ENCODE results near the gene PLOD3.

PLOD3 gene

GRCh38 chr7:101179713-101180112, 37.7 kb downstream of the PLOD3 start:
- no peaks in the 10 kb centered on the region for H3K79me2 ChIP-seq (ENCODE audit: insufficient read depth, low read length)
- no peak overlapping the region for H3K27ac ChIP-seq (ENCODE audit: low read depth, low read length)
- H3F3A ChIP-seq (ENCODE audit: insufficient read depth) = no peaks in the 10 kb centered on the region
- H3K9me3 ChIP-seq (ENCODE audit: insufficient read depth, low read length) = no peaks in the 10 kb centered on the region
- no peaks in the 10 kb centered on the region for H3K27me3 ChIP-seq (ENCODE audit: low read length)
- H3K36me3 ChIP-seq (ENCODE audit: low read length) = no peaks in the 10 kb centered on the region
- no peak overlapping the region for H3K9ac ChIP-seq (ENCODE audit: low read length)
- H3K9me2 ChIP-seq (replicated peaks; ENCODE audit: insufficient read depth, low read length) = no peaks in the 10 kb centered on the region
- no peak for TF ChIP-seq CTCF (IDR thresholded peaks at IDR 0.05; ENCODE audit: insufficient read depth, low read length, poor library complexity, severe bottlenecking)
- no peak for TF ChIP-seq EZH2phosphoT487 (conservative IDR thresholded peaks at IDR 0.05; ENCODE audit: low read length)
- H2AFZ ChIP-seq (ENCODE audit: low read depth, low read length, severe bottlenecking) = no peak overlapping the region
- no peak overlapping the region for H3K4me2 ChIP-seq (ENCODE audit: low read depth, low read length, poor library complexity, severe bottlenecking)
- no peaks in the 10 kb centered on the region for H4K20me1 ChIP-seq (ENCODE audit: low read depth, low read length)
- H3K4me3 ChIP-seq (ENCODE audit: insufficient read depth, low read length, poor library complexity, severe bottlenecking) = no peak overlapping the region

DNA sequence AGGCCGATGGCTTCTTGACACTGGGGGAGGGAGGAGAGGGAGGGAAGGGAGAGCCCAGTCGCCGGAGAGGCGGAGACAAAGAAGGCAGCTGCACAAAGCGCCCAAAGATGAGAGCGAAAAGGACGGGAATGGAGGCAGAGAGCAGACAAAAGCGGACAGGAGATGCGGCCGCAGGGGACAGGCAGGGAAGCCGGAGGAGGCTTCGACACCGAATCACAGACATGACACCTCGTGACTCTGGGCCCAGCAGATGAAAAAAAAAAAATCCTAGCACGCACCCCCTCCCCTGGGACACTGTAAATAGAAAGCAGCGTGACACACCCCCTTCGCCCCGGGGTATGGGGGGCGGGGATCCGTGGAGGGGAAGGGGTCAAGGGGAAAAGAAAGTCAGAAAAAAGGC, 38.3 kb downstream of the PLOD3 start:
- Histone ChIP-seq H3K4me2 (ENCODE audit: low read depth, low read length, poor library complexity, severe bottlenecking) (no peak overlapping the region), H3F3A (ENCODE audit: insufficient read depth) (no peaks in the 10 kb centered on the region), H3K9ac (ENCODE audit: low read length) (no peak overlapping the region), H2AFZ (ENCODE audit: low read depth, low read length, severe bottlenecking) (no peak overlapping the region), H3K79me2 (ENCODE audit: insufficient read depth, low read length) (no peaks in the 10 kb centered on the region), H3K27ac (ENCODE audit: low read depth, low read length) (no peak overlapping the region), H3K4me3 (ENCODE audit: insufficient read depth, low read length, poor library complexity, severe bottlenecking) (no peak overlapping the region), H4K20me1 (ENCODE audit: low read depth, low read length) (no peaks in the 10 kb centered on the region), H3K36me3 (ENCODE audit: low read length) (no peaks in the 10 kb centered on the region), H3K9me2 (replicated peaks; ENCODE audit: insufficient read depth, low read length) (no peaks in the 10 kb centered on the region), H3K9me3 (ENCODE audit: insufficient read depth, low read length) (no peaks in the 10 kb centered on the region), H3K27me3 (ENCODE audit: low read length) (no peaks in the 10 kb centered on the region)
- TF ChIP-seq EZH2phosphoT487 (conservative IDR thresholded peaks at IDR 0.05; ENCODE audit: low read length) = no peak
- TF ChIP-seq CTCF (IDR thresholded peaks at IDR 0.05; ENCODE audit: insufficient read depth, low read length, poor library complexity, severe bottlenecking) = no peak

- Histone ChIP-seq H3K9me3 (ENCODE audit: insufficient read depth, low read length) (no peaks in the 10 kb centered on the region), H4K20me1 (ENCODE audit: low read depth, low read length) (no peaks in the 10 kb centered on the region), H3K4me3 (ENCODE audit: insufficient read depth, low read length, poor library complexity, severe bottlenecking) (no peak overlapping the region), H3K79me2 (ENCODE audit: insufficient read depth, low read length) (no peaks in the 10 kb centered on the region), H3K4me2 (ENCODE audit: low read depth, low read length, poor library complexity, severe bottlenecking) (no peak overlapping the region), H3K36me3 (ENCODE audit: low read length) (no peaks in the 10 kb centered on the region), H3F3A (ENCODE audit: insufficient read depth) (no peaks in the 10 kb centered on the region), H3K9ac (ENCODE audit: low read length) (no peak overlapping the region), H3K9me2 (replicated peaks; ENCODE audit: insufficient read depth, low read length) (no peaks in the 10 kb centered on the region), H3K27ac (ENCODE audit: low read depth, low read length) (no peak overlapping the region), H3K27me3 (ENCODE audit: low read length) (no peaks in the 10 kb centered on the region), H2AFZ (ENCODE audit: low read depth, low read length, severe bottlenecking) (no peak overlapping the region)
- TF ChIP-seq CTCF (IDR thresholded peaks at IDR 0.05; ENCODE audit: insufficient read depth, low read length, poor library complexity, severe bottlenecking) (no peak), EZH2phosphoT487 (conservative IDR thresholded peaks at IDR 0.05; ENCODE audit: low read length) (no peak)
These were observed 39.7 kb downstream of the PLOD3 start for GRCh38 chr7:101177644-101178043.

GRCh38 chr7:101175664-101176063, 41.7 kb downstream of the PLOD3 start:
- H3F3A ChIP-seq (ENCODE audit: insufficient read depth) = no peaks in the 10 kb centered on the region
- TF ChIP-seq CTCF (IDR thresholded peaks at IDR 0.05; ENCODE audit: insufficient read depth, low read length, poor library complexity, severe bottlenecking) = no peak

More at GRCh38 chr7:101175664-101176063, 41.7 kb downstream of the PLOD3 start:
- Histone ChIP-seq H4K20me1 (ENCODE audit: low read depth, low read length) (no peaks in the 10 kb centered on the region), H3K36me3 (ENCODE audit: low read length) (no peaks in the 10 kb centered on the region), H3K9me2 (replicated peaks; ENCODE audit: insufficient read depth, low read length) (no peaks in the 10 kb centered on the region), H2AFZ (ENCODE audit: low read depth, low read length, severe bottlenecking) (no peak overlapping the region), H3K27me3 (ENCODE audit: low read length) (no peaks in the 10 kb centered on the region), H3K9ac (ENCODE audit: low read length) (no peak overlapping the region), H3K9me3 (ENCODE audit: insufficient read depth, low read length) (no peaks in the 10 kb centered on the region), H3K27ac (ENCODE audit: low read depth, low read length) (no peak overlapping the region), H3K4me2 (ENCODE audit: low read depth, low read length, poor library complexity, severe bottlenecking) (no peak overlapping the region), H3K4me3 (ENCODE audit: insufficient read depth, low read length, poor library complexity, severe bottlenecking) (no peak overlapping the region), H3K79me2 (ENCODE audit: insufficient read depth, low read length) (no peaks in the 10 kb centered on the region)

Measured in SU-DHL-6 (cell line).